ENCODE results near the gene MX1.

MX1 gene

DNA sequence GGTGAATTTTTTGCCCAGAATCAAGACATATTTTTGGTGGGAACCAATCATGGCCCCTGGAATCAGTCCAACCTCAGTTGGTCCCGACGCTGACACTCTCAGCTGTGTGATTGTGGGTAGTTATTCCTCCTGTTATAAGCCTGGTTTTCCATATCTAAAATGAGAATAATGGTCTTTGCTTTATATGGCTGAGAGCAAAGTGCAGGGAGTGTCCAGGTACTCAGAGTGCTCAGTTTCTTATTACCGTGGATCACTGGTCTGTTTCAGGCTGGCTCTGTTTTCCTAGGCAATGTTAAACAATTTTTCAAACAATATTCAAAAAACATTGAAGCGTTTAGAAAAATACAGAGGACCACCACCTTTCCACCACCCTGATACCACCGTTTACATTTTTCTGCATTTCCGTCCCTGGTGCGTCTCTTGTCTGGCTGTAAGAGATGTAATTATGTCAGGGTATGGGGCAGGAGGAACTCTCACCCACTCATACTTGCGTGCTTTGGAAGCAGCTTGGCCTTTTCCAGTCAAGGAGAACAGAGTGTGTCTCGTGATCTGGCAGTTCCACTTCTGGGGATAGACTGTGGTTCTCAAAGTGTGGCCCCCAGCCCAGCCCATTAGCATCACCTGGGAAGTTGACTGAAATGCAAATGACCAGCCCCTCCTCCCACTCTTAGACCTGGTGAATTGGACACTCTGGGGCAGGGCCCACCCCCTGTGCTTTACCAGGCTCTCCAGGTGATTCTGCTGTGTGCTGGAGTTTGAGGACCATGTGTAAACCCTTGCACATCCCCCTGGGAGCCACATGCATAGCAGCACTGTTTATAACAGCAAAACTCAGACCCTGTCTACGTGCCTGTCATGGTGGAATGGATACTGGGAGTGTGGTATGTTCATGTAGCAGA, 6.8 kb downstream of the MX1 start:
- FAIRE-seq: no peak

DNA sequence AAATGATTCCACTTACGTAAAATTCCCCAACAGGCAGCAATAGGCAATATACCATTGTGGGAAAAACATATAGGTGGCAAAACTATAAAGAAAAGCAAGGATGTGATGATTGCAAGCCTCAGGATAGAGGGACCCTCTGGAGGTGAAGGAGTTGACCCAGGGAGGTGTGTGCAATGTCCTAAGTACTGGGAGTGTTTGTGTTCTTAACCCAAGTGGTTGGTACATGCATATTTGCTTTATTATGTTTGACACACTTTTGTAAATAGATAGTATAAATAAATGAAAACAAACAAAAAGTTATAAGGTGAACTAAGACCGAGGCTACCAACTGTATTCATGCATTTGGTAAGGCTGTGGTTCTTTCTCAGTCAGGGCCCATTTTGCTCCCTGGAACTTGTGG, 7.5 kb downstream of the MX1 start:
- no peak for FAIRE-seq

GRCh38 chr21:41435706-41436105, 9.7 kb downstream of the MX1 start:
- FAIRE-seq: no peak

DNA sequence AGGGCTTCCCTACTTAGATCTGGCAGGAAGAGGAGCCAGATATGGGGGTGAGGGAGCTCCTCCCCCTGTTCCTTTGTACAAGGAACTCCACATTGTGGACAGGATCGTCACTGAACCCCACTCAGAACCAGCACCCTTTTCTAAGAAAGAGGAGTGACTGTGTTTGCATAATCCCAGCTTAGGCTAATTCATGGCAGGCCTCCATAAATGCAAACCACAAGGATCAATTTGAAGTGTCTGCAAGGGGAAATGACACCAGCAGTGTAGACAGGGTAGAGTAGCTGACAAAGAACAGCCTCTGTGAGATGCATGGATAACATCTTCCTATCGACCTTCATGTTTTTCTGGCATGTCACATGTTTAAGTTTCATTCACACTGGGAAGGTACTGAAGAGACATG, 11.7 kb downstream of the MX1 start:
- FAIRE-seq: no peak

DNA sequence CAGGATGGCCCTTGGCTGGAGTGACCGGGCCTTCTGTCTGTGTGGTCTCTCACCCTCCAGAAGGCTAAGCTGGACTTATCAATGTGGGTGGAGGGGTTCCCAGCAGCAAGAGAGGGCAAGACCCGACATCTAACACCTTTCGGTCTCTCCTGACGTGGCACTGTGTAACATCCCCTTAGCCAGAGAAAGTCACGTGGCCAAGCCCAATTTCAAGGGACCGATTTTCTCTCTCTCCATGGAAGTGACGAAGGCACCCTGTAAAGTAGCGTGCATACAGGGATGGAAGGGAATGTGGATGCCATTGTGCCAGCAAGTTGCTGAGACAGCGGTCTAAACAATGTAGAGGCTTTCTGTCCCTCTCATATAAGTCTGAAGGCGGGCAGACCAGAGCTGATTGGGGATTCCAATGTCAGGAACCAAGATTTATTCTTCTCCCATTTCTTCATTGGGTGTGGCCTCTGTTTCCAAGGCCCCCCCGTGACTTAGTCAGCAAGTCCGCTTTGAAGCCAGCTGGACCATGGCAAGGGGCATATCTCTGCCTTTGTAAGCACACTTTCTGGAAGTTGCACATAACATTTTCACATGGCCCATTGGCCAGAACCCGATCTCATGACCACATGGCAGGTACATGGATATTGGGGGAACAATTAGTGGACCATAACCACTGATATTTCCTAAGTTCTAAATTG, 12.5 kb downstream of the MX1 start:
- no peak for FAIRE-seq

- FAIRE-seq: no peak
Measured at GRCh38 chr21:41439248-41439647, 13.2 kb downstream of the MX1 start.

GRCh38 chr21:41441546-41441945, 15.5 kb downstream of the MX1 start:
- no peak for FAIRE-seq

DNA sequence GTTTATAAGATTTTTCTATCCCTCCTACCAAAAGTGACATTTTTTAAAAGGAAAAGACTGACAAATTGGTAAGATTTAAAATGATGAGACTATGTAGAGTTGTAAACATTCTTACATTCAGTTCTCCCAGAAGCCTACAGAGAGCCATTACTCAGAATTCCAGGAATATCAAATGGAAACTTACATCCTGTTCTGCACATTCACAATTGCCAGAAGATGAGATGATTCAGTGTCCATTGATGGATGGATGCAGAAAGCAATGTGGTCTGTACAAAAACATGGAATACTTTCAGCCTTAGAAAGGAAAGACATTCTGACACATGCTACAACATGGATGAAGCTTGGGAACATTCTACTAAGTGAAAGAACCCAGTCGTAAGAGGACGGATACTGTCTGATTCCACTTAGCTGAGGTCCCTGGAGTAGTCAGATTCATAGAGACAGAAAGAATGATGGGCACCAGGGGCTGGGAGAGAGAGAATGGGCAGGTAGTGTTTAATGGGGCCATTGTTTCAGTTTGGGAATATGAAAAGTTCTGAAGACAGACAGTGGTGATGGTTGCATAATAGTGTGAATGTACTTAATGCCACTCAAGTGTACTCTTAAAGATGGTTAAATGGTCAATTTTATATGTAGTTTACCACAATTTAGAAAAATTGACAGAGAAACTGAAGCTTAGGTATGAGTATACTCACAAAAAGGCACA, 16.6 kb downstream of the MX1 start:
- FAIRE-seq: no peak

DNA sequence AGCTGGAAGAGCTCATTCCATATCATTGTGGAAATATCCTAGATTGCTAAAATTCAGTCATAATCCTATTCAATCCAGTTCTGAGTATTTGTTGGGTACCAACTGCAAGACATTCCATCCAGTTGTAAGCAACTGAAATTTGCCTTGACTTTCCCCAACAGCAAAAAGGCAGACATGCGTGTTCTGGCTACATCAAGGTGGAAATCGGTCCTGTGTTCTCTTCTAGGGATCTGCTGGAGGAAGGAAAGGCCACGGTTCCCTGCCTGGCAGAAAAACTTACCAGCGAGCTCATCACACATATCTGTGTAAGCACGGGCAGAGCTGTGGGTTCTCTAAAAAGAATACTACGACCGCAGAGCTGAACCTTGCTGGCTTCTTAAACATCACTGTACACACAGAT, 17.5 kb downstream of the MX1 start:
- no peak for FAIRE-seq

DNA sequence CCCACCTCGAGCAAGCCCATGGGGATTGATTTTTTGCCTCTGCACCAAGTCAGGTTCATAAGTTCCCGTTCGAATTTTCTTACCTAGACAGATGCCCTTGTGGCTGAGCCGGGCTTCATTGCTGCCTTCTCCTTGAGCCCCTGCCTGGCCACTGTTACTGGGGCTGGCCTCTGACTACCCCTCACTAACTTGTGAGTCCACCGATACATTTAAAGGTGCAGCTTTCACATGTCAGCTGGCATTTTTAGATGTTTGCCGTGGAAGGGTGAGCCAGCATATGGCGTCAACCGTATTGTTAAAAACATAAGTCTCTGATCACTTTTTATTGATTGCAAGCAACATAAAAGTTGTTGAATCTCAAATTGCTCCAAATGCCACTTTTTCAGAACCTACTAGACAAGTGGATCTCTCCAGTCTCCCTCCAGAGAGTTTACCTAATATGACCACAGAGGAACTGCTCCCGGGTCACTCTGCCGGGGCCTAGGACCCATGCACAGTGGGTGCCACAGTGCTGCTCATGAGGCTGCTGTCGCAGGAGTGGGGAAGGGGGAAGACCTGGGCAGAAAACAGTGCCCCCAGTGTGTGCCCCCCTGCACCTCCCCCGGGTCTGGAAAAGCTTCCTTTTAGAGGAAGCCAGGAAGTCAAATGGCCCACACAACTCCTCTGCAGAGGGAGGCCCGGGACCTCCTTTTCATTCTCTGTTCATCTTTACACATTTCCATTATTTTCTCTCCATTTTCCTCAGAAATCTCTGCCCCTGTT, 18.8 kb downstream of the MX1 start:
- no peak for FAIRE-seq

DNA sequence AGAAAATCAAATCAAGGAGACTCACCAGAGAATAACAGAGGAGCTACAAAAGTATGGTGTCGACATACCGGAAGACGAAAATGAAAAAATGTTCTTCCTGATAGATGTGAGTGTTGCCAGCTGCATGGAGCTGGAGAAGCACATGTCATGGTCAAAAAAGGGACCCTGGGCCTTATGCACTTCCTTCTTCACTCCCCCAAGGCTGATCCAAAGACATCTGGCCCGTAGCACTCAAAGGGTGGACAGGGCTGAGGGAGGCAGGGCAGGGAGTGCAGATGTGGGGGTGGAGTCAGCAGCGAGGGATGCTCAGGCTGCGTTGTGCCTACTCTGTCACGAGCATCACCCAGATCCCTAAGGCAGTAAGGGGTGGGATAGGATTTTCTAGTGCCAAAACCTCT, 19.4 kb downstream of the MX1 start:
- FAIRE-seq: no peak

DNA sequence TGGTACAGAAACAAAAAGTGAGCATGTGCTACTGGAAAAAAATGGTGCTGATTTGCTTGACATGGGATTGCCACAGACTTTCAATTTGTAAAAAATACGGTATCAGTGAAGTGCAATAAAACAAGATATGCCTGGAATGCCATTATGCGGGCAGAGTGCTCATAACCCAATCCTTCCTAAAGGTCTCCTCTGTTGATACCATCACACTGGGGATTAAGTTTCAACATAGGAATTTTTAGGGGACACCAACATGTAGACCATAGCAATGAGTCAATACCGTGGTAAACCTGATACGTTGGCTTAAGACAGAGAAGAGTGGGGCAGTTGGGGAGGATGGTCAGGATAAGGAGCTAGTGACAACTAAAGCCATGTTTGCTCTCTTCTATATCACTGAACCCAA, 20.5 kb downstream of the MX1 start:
- no peak for FAIRE-seq

DNA sequence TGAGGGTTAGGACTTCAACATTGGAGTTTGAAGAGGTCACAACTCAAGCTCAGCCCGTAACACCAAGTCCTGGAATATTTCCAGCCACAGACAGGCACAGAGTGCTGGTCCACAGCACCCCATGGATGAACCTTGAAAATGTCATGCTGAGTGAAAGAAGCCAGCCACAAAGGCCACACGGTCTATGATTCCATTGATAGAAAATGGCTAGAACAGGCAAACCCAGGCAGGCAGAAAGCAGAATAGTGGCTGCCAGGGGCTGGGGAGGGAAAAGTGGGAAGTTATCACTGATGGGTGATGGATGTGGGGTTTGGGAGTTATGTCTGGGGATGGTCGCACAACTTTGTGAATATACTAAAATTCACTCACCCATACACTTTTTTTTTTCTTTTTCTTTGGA, 21.3 kb downstream of the MX1 start:
- FAIRE-seq: no peak

- FAIRE-seq: no peak
Measured at GRCh38 chr21:41449613-41450012, 23.6 kb downstream of the MX1 start.

DNA sequence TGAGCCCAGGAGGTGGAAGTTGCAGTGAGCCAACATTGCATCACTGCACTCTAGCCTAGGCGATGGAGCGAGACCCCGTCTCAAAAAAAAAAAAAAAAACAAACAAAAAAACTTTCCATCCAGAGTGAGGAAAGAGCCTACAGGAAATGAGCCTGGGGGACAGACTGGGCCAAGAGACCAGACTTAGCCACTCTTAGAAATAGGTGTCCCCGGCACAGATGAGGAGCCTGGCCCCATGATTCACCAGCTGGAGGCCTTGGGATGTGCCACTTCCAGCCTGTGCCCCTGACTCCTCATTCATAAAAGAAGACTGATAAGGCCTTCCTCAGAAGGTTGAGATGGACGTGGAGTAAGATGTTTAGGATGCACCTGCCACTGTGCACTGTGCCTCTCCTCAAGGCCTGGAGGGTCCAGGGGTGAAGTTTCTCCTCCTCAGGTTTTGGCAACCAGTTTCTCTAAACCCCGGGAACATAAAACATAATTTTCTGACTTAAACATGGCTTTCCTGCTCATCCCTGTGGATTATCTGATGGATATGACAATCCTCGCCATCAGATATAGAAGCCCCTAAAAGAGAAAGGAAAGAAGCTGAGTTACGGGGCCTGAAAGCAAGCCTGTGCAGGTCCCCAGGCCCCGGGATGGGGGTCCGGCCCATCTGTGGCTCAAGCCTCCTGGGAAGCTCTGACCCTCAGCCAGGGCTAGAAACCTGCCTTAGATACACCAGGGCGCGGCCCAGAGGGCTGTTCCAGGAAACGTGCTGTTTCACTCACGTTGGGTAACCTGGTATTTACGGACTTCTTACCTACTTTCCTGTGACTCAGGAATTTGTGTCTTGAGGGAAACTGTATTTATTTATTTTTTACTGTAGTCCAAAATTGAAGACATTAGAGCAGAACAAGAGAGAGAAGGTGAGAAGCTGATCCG, 26.0 kb downstream of the MX1 start:
- FAIRE-seq: no peak

- no peak for FAIRE-seq
Measured at GRCh38 chr21:41453198-41453597, 27.2 kb downstream of the MX1 start.

DNA sequence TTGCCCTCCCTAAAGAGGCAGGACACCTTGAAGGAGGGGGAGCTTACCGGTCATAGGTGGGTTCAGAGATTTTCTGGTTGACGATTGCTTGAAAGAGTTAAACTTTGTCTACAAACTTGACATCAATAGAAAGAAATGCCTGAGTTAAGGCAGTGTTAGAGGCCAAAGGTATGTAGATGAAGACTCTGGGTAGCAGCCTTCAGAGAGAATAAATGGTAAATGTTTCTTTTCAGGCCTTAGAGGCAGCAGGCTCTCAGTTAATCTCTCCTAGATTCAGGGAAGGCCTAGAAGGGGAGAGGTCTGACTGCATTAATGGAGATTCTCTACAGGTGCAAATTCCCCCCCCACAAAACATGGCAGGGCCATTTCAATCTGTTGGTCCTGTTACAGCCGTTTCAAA, 27.7 kb downstream of the MX1 start:
- FAIRE-seq: no peak

- no peak for FAIRE-seq
Measured at GRCh38 chr21:41458121-41458520, 32.1 kb downstream of the MX1 start.

- no peak for FAIRE-seq
Measured at GRCh38 chr21:41458559-41458958, 32.5 kb downstream of the MX1 start.

GRCh38 chr21:41459884-41460534, 34.0 kb downstream of the MX1 start:
- no peak for FAIRE-seq

Data from TTC549 (cell line).